GF-D8 (cell line): ENCODE measurements around the gene VOPP1.
"Not testable (repeated sequence)": the region's sequence is repeated elsewhere in the genome, so short reads cannot be mapped to it uniquely, and the experiment has no call there.

Experiments used
- DNase-seq: peaks from one replicate; lab custom pipeline; 2025; lab: John Stamatoyannopoulos, UW

The VOPP1 gene

GRCh38 chr7:55572378-55573233 is at the start of gene VOPP1:
VOPP1 (minus strand) TSS chr7:55572502; CDS start chr7:55572324, 178 bp downstream.
- no peak for DNase-seq

GRCh38 chr7:55618913-55619312 is 46.6 kb upstream of the VOPP1 start:
- DNase-seq, result no peak

- DNase-seq, result not testable (repeated sequence)
Measured at GRCh38 chr7:55614365-55615064, 42.2 kb upstream of the VOPP1 start.

GRCh38 chr7:55609726-55610125 is 37.4 kb upstream of the VOPP1 start:
- DNase-seq, result not testable (repeated sequence)

- DNase-seq, result not testable (repeated sequence)
Measured at GRCh38 chr7:55605661-55606060, 33.4 kb upstream of the VOPP1 start.

GRCh38 chr7:55597944-55598499 is 25.7 kb upstream of the VOPP1 start:
- not testable (repeated sequence) for DNase-seq

- DNase-seq, result not testable (repeated sequence)
Measured at GRCh38 chr7:55597214-55597739, 25.0 kb upstream of the VOPP1 start.

- DNase-seq, result no peak
Measured at GRCh38 chr7:55595511-55595910, 23.2 kb upstream of the VOPP1 start.

GRCh38 chr7:55594870-55595269 is 22.6 kb upstream of the VOPP1 start:
- DNase-seq, result no peak

GRCh38 chr7:55594414-55594813 is 22.1 kb upstream of the VOPP1 start:
- no peak for DNase-seq

- DNase-seq, result peak; percentile 7
Measured at GRCh38 chr7:55593515-55594318, 21.4 kb upstream of the VOPP1 start.

GRCh38 chr7:55593172-55593514 is 20.8 kb upstream of the VOPP1 start:
- DNase-seq, result no peak

GRCh38 chr7:55592492-55592891 is 20.2 kb upstream of the VOPP1 start:
- DNase-seq, result no peak

- DNase-seq, result no peak
Measured at GRCh38 chr7:55591282-55591931, 19.1 kb upstream of the VOPP1 start.

- no peak for DNase-seq
Measured at GRCh38 chr7:55590517-55591281, 18.4 kb upstream of the VOPP1 start.

GRCh38 chr7:55589905-55590304 is 17.6 kb upstream of the VOPP1 start:
- no peak for DNase-seq

- DNase-seq, result no peak
Measured at GRCh38 chr7:55588976-55589604, 16.8 kb upstream of the VOPP1 start.

GRCh38 chr7:55588379-55588699 is 16.0 kb upstream of the VOPP1 start:
- DNase-seq, result no peak

GRCh38 chr7:55587687-55588378 is 15.5 kb upstream of the VOPP1 start:
- DNase-seq, result no peak

GRCh38 chr7:55582656-55583055 is 10.4 kb upstream of the VOPP1 start:
- DNase-seq, result not testable (repeated sequence)
